CD14-positive monocyte (primary cell): ENCODE measurements around the gene SERPINA5. TPM values are rescaled to one million over a fixed set of nuclear protein-coding genes. Genes with fewer than 3 reads are reported as not detected.

Experiments
- DNase-seq, 3 donors: peaks; one replicate each; pipeline ENCODE4 v3.0.0-alpha.2; 2011 to 2022
- H2AFZ ChIP-seq: 2 replicates; pipeline ENCODE4 v1.6.0; 2012; ENCODE audit warnings: mild to moderate bottlenecking, low read depth, low read length, inconsistent platforms; ENCODE audit not compliant: insufficient read depth, poor library complexity, severe bottlenecking
- H3K27ac ChIP-seq, 2 donors: 1 replicate in 1 of 2; 2 replicates in 1 of 2; pipeline ENCODE4 v1.5.1; 2012 to 2013; ENCODE audit warnings: low read length in 2 of 2, control low read depth in 1 of 2, inconsistent platforms in 1 of 2, low read depth in 1 of 2, mild to moderate bottlenecking in 1 of 2
- H3K27me3 ChIP-seq, 2 donors: one replicate each; pipeline versions ENCODE4 v1.6.0 to v1.6.1; 2011 to 2013; ENCODE audit warnings: low read length in 2 of 2; ENCODE audit not compliant: control insufficient read depth in 2 of 2, insufficient read depth in 2 of 2
- H3K36me3 ChIP-seq, 2 donors: replicated peaks in 1 of 2; 1 replicate in 1 of 2; 2 replicates in 1 of 2; pipeline versions ENCODE4 v1.5.1 to v1.6.1; 2012 to 2013; ENCODE audit warnings: low read length in 2 of 2, control low read depth in 1 of 2, inconsistent platforms in 1 of 2, mild to moderate bottlenecking in 1 of 2; ENCODE audit not compliant: insufficient read depth in 2 of 2, control insufficient read depth in 1 of 2
- H3K4me1 ChIP-seq, 2 donors: 1 replicate in 1 of 2; 2 replicates in 1 of 2; pipeline versions ENCODE4 v1.5.1 to v1.6.1; 2012 to 2013; ENCODE audit warnings: low read length in 2 of 2, control low read depth in 1 of 2, inconsistent platforms in 1 of 2, mild to moderate bottlenecking in 1 of 2, moderate library complexity in 1 of 2; ENCODE audit not compliant: insufficient read depth in 2 of 2, control insufficient read depth in 1 of 2
- H3K4me2 ChIP-seq: replicated peaks from 2 replicates; pipeline ENCODE3; 2012; ENCODE audit warnings: low read length, moderate library complexity, mild to moderate bottlenecking; ENCODE audit not compliant: poor library complexity, severe bottlenecking; ENCODE audit errors: extremely low read depth
- H3K4me3 ChIP-seq, 3 experiments: fragments of 200-600 bp in 1 of 3; sonication (generic) in 1 of 3; replicated peaks in 1 of 3; 1 replicate in 2 of 3; 2 replicates in 1 of 3; pipeline ENCODE4 v1.5.1; 2011 to 2013; ENCODE audit warnings: low read length in 3 of 3, mild to moderate bottlenecking in 3 of 3, control low read depth in 2 of 3, low read depth in 2 of 3, inconsistent platforms in 1 of 3, moderate library complexity in 1 of 3
- H3K79me2 ChIP-seq: 2 replicates; pipeline ENCODE4 v1.6.0; 2012; ENCODE audit warnings: mild to moderate bottlenecking, control low read depth, inconsistent platforms, low read length, moderate library complexity; ENCODE audit not compliant: insufficient read depth
- H3K9ac ChIP-seq: 2 replicates; pipeline ENCODE4 v1.6.0; 2017; ENCODE audit warnings: low read length, mild to moderate bottlenecking; ENCODE audit not compliant: insufficient read depth, poor library complexity, severe bottlenecking
- H3K9me3 ChIP-seq, 2 donors: replicated peaks in 1 of 2; 1 replicate in 1 of 2; 2 replicates in 1 of 2; pipeline versions ENCODE4 v1.5.1 to v1.6.1; 2012 to 2013; ENCODE audit warnings: low read length in 2 of 2, control low read depth in 1 of 2; ENCODE audit not compliant: control insufficient read depth in 1 of 2, insufficient read depth in 1 of 2
- H4K20me1 ChIP-seq: 2 replicates; pipeline ENCODE4 v1.6.0; 2012; ENCODE audit warnings: mild to moderate bottlenecking, low read length, control low read depth, moderate library complexity; ENCODE audit not compliant: insufficient read depth
- H3K27ac Mint-ChIP-seq, 7 donors: one replicate each; pipeline ENCODE4 v1.8.0; 2020; ENCODE audit warnings: mild to moderate bottlenecking in 7 of 7, mixed read lengths in 7 of 7, moderate library complexity in 6 of 7, inconsistent platforms in 2 of 7
- H3K27me3 Mint-ChIP-seq, 3 donors: one replicate each; pipeline ENCODE4 v1.8.0; 2021 to 2022; ENCODE audit warnings: low read depth in 3 of 3, mild to moderate bottlenecking in 3 of 3, mixed read lengths in 3 of 3, moderate library complexity in 3 of 3, inconsistent platforms in 1 of 3
- H3K36me3 Mint-ChIP-seq, 2 donors: one replicate each; pipeline ENCODE4 v1.8.0; 2020; ENCODE audit warnings: mixed read lengths in 2 of 2, inconsistent platforms in 1 of 2, mild to moderate bottlenecking in 1 of 2
- H3K4me1 Mint-ChIP-seq: one replicate; pipeline ENCODE4 v1.8.0; 2020; ENCODE audit warnings: mild to moderate bottlenecking, mixed read lengths
- H3K4me3 Mint-ChIP-seq, 2 donors: one replicate each; pipeline ENCODE4 v1.8.0; 2020; ENCODE audit warnings: mild to moderate bottlenecking in 2 of 2, mixed read lengths in 2 of 2, moderate library complexity in 1 of 2
- H3K9me3 Mint-ChIP-seq, 7 donors: one replicate each; pipeline ENCODE4 v1.8.0; 2020 to 2022; ENCODE audit warnings: mixed read lengths in 7 of 7, mild to moderate bottlenecking in 6 of 7, moderate library complexity in 6 of 7, inconsistent platforms in 2 of 7
- CTCF ChIP-seq: fragments of 200-600 bp; IDR thresholded peaks from one replicate; pipeline ENCODE4 v1.8.0; 2022; ENCODE audit warnings: antibody characterized with exemption, mild to moderate bottlenecking
- WGBS: methylation state at CpG from one replicate; pipeline ENCODE4 v1.1.5; 2013; ENCODE audit warnings: missing lambda C conversion rate; ENCODE audit not compliant: insufficient coverage; 5-methylcytosine and 5-hydroxymethylcytosine counted together
- intact Hi-C, 2 donors: fragments of 100-400 bp; cut with micrococcal nuclease; formaldehyde crosslinking; loops; one replicate each; pipeline versions ENCODE4 v1.15.0 to v1.15.1; 2023
- polyA plus RNA-seq, 3 donors: library from polyadenylated mRNA; depleted of rRNA in 1 of 3; unstranded in 2 of 3; stranded (reverse) in 1 of 3; fragments of 300-500 nt in 2 of 3; fragments of >200 nt in 1 of 3; fragmentation: Illumina TruSeq in 2 of 3; gene quantifications; 1 replicate in 2 of 3; 2 replicates in 1 of 3; pipeline ENCODE4 v1.2.3, GENCODE V29; 2012 to 2021

SERPINA5 gene
- polyA plus RNA-seq, 3 donors = not detected

GRCh38 chr14:94601884-94602391 is 20.7 kb downstream of the SERPINA5 start:
- no peak overlapping the region for H3K4me3 Mint-ChIP-seq
- intact Hi-C loops = no loop called here

GRCh38 chr14:94602722-94603121 is 21.5 kb downstream of the SERPINA5 start:
- DNase-seq = no peak
- Histone ChIP-seq H2AFZ (no peak overlapping the region), H3K27me3 (no peaks in the 10 kb centered on the region), H3K9ac (no peak overlapping the region), H3K36me3 (no peaks in the 10 kb centered on the region), H3K79me2 (no peaks in the 10 kb centered on the region), H3K4me3 (no peak overlapping the region), H3K27ac (no peak overlapping the region), H4K20me1 (no peaks in the 10 kb centered on the region), H3K9me3 (no peaks in the 10 kb centered on the region), H3K4me1 (no peaks in the 10 kb centered on the region), H3K4me2 (no peak overlapping the region)
- Mint-ChIP-seq H3K4me1 (peaks cover 2% of the 10 kb centered on the region), H3K27ac (no peak overlapping the region), H3K27me3 (peaks cover 2 to 10% (median 3%) of the 10 kb centered on the region in 3 donors), H3K9me3 (peaks cover 0 to 2% (median 0%) of the 10 kb centered on the region in 7 donors), H3K36me3 (no peaks in the 10 kb centered on the region), H3K4me3 (no peak overlapping the region)
- intact Hi-C loops = no loop called here
- 84% methylated on average over 5 of the region's 5 CpGs for WGBS
- TF ChIP-seq CTCF = no peak

More at GRCh38 chr14:94601884-94602391, 20.7 kb downstream of the SERPINA5 start:
- Histone ChIP-seq H3K4me3 (no peak overlapping the region), H4K20me1 (no peaks in the 10 kb centered on the region), H3K36me3 (no peaks in the 10 kb centered on the region), H3K27ac (no peak overlapping the region), H3K9me3 (no peaks in the 10 kb centered on the region), H3K9ac (no peak overlapping the region), H2AFZ (no peak overlapping the region), H3K79me2 (no peaks in the 10 kb centered on the region), H3K4me1 (no peaks in the 10 kb centered on the region), H3K4me2 (no peak overlapping the region), H3K27me3 (no peaks in the 10 kb centered on the region)
- Mint-ChIP-seq H3K27ac (no peak overlapping the region), H3K27me3 (peaks cover 4 to 8% (median 4%) of the 10 kb centered on the region in 3 donors), H3K36me3 (no peaks in the 10 kb centered on the region), H3K9me3 (peaks cover 0 to 2% (median 0%) of the 10 kb centered on the region in 7 donors), H3K4me1 (peaks cover 2% of the 10 kb centered on the region)
- no peak for DNase-seq
- TF ChIP-seq CTCF = no peak
- WGBS = 21% methylated on average over 5 of the region's 6 CpGs
